Activated CD4-positive, alpha-beta T cell treated with anti-CD3 and anti-CD28 coated beads, Interleukin-2, amount 50 U/mL, for 1 hour (primary cell): ENCODE data around the gene MYL3.

Experiments
- DNase-seq: peaks from one replicate; pipeline ENCODE4 v3.0.0-alpha.2; 2020

Gene MYL3

DNA sequence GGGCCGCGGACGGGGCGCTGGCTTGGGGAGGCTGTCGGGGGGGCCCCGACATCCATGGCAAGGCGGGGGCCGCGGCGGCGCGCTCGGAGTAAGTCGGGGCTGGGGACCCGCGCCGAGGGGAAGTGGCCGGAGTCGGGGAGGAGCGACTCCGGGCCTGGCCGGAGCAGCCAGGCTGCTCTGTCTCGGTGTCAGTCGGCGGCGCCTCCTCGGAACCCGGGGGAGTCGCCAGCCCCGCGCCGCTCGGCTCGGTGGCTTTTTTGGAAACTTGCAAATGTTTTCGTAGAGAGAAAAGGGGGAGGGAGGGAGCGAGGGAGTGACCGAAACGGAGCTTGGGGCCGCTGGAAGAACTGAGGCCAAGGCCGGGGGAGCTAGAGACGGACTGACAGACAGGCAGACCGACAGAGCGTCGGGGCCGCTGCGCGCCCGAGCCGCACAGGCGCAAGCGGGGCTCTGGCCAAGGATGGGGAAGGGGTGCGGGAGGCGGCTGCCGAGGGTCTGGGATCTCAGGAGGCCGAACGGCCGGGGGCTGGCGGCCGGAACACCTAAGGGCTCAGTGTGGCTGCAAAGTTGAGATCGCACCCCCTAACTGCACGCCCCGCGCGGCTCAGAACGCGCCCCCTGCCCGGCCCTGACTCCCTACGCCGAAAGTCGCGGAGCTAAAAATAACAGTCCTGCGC lies 19.3 kb upstream of the MYL3 start:
- DNase-seq = no peak

DNA sequence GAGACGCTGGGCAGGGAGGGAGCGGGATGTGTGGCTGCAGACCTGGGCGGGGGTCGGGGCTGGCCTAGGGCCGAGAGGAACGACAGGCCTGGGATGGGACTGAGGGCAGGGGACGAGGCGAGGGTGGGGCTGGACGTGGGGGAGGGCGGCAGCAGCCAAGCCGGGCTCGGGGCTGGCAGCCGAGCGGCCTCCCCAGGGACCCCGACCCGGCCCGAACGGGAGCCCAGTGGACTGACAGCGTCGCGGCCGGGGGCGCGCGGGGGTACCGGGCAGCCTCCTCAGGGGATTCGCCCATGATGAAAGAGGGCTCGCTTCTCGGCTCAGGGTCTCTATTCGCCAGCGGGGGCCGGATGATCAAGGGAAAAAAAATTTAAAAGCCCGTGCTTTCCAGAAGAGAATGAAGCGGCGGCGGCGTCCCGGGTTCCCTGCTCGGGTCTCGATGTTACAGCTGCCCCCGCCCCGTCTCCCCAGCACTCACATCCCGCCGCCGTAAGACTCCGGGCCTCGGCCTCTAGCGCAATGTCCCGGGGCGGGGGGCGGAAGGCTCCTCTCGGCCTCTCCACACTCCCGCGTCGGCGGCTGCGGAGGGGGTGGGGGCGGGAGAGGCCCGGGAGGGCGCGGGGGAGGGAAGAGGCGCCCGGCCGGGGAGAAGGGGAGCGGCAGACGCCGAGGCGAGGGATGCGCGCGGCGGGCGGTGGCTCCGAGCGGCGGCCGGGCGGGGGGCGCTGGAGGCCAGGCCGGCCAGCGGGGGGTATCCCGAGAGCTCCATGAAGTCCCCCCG lies 18.5 kb upstream of the MYL3 start:
- DNase-seq = peak; percentile 14

DNA sequence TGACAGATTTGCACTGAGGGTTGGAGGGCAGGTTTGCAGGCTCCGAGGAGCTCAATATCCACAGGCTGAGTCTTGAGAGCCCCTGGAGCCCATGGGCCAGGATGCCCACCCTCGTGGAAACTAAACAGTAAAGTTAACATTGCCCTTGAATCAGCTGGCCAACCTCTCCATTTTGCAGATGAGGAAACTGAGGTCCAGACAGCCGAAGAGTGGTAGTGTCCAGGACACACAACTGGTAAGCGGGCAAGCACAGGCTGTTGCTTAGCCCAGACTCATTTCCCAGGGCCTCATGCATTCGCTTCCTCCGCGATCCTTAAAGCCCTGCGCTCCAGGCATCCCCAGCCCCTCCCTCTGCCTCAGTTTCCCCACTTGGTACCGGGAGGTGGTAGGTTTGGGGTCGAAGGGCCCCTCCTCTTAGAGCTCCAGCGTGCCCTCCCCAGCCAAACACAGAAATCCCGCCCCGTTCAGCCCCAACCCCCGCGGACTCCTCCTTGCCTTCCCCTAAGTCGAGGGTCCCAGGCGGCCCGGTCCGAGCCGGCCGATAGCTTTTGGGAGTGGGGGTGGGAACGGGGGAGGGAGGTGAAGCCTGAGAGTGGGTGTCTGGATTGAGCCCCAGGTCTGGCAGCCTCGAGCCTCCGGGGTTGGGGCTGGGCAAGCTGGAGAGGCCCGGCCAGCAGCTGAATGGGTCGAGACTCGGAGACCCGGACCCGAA lies 17.8 kb upstream of the MYL3 start:
- no peak for DNase-seq

DNA sequence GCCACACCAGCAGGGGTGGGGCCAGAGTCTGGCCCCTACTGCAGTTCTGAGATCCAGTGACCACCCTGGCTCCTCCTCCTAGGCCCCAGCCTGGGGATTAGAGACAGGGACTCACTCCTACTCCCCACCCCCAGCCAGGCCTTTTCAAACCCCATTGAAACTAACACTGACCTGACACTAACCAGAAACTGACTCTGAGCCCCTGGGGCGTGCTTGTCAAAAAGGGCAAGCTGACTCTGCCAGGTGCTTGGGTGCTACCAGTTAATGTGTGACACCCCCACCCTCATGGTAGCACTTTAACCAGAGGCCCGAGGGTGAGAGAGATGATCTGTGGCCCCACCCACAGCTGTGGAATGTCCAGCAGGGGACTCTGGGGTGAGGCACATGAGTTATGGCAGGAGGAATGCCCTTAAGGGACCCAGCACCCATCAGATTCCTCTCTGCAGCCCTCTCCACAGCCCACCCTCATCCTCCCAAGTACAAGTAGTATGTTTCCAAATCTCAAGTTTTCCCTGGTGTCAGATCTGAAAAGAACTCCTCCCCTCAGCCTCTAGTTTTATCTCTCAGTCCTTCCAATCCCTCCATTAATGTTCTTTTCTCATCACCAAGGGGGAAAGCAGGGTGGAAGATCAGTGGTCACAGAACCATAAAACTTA lies 15.7 kb upstream of the MYL3 start:
- DNase-seq = no peak

DNA sequence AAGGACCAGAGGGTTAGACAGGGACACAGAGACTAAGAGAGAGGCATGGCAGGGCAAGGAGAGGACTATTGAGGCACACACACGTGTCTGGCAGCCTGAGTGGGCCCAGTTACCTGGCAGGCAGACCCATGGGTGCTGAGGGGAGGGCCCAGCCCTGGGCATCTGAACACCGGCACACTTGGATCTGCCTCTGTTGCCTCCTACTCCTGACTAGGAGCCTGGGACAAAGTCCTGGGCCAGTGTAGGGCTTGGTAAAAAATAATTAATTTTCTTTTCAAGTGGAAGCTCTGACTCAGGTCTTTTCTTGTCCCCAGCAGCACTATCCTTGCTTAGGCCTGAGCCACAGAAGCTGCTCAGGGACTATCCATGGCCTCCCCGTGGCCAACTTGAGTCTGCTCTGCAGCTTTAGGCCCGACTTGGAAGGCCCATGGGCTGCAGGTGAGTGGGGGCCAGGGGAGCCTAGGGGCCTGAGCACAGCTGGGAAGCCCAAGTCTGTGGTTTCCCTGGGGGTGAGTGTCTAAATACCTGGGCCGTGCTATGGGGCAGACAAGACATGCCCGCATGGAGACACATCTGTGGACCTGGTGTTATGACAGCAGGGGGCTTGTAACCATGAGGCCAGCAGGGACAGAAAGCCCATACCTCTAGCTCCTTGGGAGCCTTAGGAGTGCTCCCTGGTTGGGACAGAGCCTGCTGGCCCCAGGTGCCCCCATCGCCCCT lies 14.3 kb upstream of the MYL3 start, which contains the start of gene PTH1R:
PTH1R (plus strand) TSS at position 316 of the 720 bp plus-strand sequence. CDS start 5,839 bp downstream, outside the sequence.
- DNase-seq = no peak

DNA sequence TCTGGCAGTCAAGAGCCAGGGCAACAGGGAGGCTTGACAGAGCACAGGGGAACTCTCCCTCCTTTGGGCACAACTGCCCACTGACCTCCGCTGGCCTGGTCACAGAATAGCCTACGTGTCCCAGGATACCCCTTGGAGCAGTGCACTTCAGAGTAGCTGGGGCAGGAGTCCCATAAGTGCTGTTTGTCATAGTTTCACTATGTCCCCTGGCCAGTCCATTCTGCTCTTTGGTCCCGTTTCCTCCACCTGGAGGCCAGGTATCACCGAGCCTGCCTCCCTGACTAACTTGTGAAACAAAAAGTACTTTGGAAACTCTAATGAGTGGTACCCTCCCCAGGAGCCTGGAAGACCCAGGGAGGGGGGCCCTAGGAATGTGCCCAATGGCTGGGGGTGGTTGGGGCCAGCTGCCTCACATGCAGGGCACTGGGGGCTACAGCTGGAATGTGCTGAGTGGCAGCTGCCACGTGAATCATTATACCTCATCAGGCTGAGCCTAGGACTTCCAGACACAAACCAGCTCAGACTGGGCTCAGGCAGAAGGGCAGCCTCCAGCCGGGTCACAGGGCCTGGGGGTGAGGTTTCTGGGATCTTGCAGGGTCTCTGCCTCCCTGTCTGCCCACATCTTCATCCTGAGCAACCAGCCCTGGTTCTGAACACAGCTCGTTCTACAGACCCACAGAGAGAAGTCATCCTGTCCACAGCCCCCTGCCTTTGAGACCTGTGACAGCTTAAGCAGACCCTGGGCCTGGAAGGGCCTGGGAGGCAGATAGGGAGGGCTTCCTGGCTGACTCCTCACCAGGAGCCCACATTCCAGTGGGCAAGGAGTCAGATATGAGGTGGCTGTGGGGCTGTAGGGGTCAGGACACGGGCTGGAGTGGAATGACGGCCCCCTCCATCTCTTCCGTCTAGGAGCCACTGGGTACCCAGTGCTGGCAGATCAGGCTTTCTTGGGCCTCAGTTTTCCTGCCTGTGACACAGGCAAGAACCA lies 13.4 kb upstream of the MYL3 start:
- DNase-seq = no peak

DNA sequence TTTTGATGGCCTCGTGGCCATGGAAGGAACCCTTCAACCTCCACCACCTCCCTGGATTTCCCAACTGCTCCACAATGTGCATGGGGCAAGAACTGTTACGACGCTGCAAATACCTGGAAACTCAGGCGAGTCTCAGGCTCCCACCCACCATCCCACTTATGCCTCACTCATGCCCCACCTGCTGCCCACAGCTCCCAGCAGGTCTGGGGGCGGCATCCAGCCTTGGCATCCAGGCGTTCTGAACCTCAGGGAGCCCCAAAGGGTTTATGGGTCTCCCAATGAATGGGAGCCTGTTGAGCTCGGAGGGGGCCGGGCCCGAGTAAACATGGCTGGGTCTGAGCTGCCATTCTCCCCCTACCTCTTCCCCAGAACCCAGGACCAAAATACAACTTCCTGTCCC lies 12.3 kb upstream of the MYL3 start:
- DNase-seq = no peak

DNA sequence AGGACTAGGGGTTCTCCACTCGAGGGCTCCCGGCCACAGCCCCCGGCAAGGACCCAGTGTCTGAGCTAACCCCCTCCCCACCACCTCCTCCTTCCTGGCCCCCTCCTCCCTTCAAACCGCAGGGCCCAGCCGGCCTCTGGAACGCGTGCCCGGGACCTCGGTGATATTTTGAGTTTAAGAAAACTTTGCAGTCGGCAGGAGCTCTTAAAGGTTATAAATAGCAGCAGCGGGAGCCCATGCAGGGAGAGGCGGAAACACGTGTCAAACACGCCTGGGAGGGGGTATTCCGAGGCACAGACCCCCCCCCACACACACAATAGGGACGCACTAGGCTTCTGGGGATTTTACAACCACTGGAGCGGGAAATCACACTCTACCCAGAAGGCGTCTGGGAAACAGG lies 11.2 kb upstream of the MYL3 start:
- no peak for DNase-seq

DNA sequence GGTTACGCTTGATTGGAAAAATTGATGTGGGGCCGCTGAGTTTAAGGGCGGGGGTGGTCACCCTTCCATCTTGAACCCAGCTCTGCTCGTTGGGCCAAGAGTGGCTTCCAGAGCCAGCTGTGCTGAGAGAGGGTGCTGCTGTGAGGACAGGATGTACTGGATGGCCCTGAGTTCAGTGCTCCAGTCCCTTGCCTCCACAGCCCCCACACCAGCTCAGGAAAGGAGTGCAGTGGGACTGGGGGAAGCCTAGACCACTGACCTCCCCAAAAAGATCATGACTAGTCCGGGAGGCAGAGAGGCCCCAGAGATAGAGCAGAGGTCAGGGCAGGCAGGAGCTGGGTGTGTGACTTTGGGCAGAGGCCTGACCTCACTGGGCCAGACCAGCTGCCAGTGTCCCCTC lies 10.3 kb upstream of the MYL3 start:
- no peak for DNase-seq

DNA sequence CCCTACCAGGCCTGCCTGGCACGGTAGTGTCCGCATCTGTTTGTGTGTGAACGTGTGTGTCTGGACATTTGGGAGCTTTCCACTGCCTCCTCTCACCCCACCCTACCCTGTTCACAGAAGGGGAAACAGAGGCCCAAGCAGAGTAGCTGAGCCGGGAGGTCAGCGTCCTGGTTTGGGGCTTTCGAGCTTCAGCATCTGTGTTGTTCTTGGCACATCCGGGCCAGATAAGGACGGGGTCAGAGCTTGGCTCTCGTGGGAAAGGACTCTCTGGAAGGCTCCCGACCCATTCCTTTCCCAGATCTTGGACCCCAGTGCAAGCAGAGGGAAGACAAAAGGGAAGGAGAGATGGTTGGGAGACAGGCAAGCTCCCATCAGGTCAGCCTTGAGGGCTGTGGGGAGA lies 8.0 kb upstream of the MYL3 start:
- no peak for DNase-seq

DNA sequence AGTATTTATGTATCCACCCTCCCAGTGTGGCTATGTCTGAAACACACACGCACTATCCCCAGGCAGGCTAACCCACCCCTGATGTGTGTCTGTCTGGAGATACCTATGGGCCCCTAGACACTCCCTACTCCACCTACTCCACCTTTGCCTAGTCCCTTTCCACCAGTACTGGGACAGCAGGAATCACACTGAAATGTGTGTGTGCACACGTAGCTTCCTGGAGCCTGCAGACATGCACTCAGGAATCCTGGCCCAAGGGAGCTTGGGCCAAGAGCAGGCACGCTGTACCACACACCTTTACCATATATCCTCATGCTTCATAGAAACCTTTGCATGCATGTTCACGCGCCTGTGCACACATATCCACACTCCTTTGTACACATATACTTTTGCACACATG lies 7.4 kb upstream of the MYL3 start:
- DNase-seq = no peak

DNA sequence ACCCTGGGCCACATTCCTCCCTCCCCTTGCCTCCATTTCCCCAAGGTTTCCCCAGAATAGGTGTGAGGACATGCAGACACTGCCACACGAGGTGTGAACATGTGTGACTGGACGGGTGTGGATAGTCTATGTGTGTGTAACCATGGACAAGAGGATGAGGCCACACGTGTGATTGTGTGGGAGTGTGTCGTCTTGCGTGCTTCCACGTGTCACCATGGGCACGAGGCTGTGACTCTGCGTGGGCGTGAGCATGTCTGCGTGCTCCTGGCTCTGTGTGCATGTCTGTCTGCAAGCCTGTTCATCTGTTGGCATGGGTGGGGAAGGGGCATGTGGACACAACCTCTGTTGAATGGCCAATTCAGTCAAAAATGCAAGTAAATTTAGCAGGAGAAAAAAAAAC lies 6.2 kb upstream of the MYL3 start:
- no peak for DNase-seq

DNA sequence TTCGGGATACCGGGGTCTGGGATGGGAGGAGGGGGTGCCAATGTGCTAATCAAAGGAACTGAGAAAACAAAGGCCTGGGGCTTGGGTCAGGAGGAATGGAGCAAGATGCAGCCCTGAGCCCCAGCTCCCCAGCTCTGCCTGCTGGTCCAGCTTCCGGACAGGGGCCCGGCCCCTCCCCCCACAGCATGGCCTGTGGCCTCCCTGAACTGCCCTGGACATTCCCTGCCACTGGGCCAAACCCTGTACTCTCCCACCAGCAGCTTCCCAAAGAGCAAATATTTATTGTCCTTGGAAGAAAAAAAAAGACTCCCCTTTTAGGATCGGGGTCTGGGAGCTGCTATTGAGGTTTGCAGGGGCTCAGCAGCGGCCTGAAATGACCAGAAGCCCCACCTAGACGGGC lies 5.7 kb upstream of the MYL3 start:
- no peak for DNase-seq

DNA sequence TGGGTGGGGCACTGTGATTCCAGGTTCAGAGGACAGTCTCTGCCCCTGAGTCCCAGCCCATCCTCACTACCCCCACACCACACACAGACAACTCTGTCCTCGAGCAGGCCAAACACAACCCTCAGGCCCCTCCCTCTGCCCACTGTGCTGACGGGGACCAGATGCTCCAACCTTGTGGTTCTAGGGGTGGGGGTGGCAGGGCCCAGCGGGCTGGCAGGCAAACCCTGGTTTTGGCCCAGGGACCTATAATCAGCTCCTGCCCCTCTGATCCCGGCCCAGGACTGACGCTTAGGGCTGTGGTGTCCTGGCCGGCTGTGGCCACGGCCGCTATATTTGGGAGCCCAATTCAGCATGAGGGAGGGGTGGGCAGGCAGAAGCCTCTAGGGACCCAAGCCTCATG lies 5.0 kb upstream of the MYL3 start:
- DNase-seq = no peak

DNA sequence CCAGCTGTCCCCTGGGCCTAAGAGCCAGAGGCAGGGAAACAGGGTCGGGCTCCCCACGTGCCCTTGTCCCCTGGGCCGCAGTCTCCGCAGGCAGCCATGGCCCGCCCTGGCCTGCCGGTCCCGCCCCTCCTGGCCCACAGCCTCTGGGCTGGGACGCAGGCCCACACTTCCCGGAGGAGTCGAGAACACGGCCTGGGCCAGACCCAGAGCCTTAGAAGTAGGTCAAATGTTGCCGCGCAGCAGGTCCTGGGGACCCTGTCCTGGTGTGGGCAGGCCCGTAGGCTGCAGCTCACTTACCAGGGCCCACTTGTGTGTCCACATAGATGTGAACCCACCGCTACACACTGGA lies 4.3 kb upstream of the MYL3 start:
- DNase-seq = no peak

DNA sequence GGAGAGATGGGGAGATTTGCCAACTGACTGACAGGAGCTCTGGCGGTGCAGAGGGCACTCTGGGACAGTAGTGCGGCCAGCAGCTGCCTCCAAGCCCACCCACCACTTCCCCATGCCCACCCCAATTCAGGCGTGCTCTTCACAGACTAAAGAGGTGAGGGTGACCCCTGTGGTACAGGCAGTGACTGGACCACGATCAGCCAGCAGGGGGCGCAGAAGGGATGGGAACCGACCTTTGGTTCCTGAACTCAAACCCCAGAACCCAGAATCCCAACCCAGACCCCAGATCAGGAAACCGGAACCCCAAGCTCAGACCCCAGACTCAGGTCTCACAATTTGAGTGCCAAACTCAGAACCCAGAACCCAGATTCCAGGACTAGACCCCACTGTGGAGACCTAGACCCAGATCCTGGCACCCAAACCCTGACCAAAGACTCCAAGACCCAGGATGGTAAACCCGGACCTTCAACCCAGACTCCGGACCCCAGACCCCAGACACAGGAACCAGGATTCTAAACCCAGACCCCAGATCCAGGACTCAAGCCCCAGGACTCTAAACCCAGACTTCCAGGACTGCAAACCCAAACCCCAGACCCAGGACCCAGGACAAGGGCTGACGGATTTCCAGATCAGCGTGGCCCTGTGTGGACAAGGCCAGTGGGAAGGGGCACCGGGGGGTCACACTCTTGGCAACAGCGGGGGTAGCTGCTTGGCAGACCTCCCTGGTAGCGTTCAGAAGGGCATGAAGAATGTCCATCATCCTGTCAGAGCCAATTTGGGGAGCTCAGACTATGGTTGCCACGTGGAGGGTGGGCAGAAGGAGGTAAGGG lies 3.7 kb upstream of the MYL3 start:
- peak; percentile 85 for DNase-seq

DNA sequence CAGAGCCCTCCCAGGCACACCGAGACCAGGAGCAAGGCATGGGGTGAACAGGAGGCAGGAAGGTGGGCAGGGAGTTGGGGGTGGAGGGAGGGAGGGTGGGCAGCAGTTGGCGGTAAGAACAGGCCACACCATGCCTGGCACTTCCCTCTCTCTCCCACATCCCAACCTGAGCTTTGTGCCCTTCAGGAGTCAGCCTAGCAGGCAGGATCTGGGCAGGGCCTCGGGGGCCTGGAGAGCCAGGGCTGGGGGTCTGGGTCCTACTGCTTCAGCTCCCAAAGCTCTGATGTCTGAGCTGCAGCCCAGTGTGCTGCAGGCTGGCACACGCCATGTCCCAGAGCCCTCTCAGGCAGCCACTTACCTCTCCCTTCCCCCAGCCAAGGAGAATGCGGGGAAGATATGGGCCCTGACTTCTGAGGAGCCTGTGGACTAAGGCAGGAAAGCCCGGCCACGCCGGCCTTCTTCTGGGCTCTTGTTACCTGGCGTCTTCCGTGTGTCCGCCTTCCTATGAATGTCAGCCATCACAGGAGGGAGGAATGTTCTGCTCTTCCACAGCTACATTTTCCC lies 2.9 kb upstream of the MYL3 start:
- DNase-seq = no peak

DNA sequence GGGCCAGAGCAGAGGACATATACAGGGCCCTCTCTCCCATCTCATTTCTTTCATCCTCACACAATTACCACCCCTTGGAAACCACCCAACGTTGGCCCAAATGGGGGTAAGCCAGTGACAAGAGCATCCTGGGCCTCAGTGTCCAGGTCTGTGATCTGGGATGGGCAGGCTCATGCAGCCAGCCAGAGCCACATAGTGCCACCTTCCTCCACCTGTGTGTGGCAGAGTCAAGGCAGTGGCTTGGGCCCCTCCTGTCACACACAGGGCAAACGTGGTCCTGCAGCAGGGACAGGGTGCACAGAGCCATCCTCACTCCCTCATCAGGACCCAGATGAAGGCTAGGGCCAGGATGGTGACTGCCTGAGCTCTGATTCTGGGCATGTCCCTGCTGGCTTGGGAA lies 2.3 kb upstream of the MYL3 start:
- no peak for DNase-seq

DNA sequence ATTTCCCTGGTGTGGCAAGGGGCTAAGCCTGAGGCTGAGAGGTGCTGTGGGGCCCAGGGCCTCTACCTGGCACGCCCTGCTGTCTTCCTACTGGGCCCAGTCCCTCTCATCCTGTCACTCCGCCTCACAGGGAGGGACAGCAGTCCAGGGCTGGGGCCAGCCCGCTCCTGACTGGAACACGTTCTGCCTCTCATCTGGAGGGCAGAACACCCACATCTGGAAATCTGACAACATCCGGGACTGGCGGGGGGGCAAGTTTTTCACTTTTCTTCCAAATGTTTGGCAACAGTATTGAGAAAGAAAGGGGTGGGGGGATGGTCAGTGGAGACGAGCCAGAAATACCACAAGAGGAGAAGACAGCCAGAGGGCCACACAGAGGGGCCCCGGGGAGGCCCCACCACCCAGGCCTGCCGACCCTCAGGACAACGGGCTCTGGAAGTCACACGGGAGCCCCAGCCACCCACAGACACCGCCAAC lies 1.8 kb upstream of the MYL3 start:
- no peak for DNase-seq
